HepG2 (cell line): ENCODE results near the gene DNAAF1. TPM values are rescaled to one million over a fixed set of nuclear protein-coding genes. Genes with fewer than 3 reads are reported as not detected.
A peak's percentile ranks its signal among the peaks of the same experiment; 100 is the strongest.

Experiments
- ARNT2 ChIP-seq: sonication (generic); formaldehyde crosslinking; IDR thresholded peaks from 2 replicates; pipeline ENCODE4 v1.8.0; 2022; ENCODE audit warnings: mild to moderate bottlenecking, low read depth, missing genetic modification reagents, moderate library complexity
- BRD4 ChIP-seq: sonication (generic); formaldehyde crosslinking; IDR thresholded peaks from 2 replicates; pipeline ENCODE4 v1.4.0; 2020; ENCODE audit warnings: missing genetic modification reagents
- GABPA ChIP-seq, 2 experiments: IDR thresholded peaks; 2 replicates each; pipeline ENCODE4 v1.6.1; 2011 to 2016; ENCODE audit warnings: low read depth in 2 of 2, low read length in 1 of 2, missing biosample characterization in 1 of 2, missing genetic modification characterization in 1 of 2
- GMEB1 ChIP-seq: sonication (generic); formaldehyde crosslinking; IDR thresholded peaks from 2 replicates; pipeline ENCODE4 v1.5.1; 2020; ENCODE audit warnings: missing genetic modification reagents, mild to moderate bottlenecking, borderline replicate concordance
- HBP1 ChIP-seq: IDR thresholded peaks from 2 replicates; pipeline ENCODE4 v1.6.1; 2016; ENCODE audit warnings: low read depth, control low read depth
- HCFC1 ChIP-seq: fragments of 150-350 bp; IDR thresholded peaks from 2 replicates; pipeline ENCODE4 v1.6.1; 2014; ENCODE audit warnings: low read depth, low read length
- ISL2 ChIP-seq: sonication (generic); formaldehyde crosslinking; IDR thresholded peaks from 2 replicates; pipeline ENCODE4 v1.5.0; 2020; ENCODE audit warnings: missing genetic modification reagents
- MED1 ChIP-seq: sonication (generic); formaldehyde crosslinking; IDR thresholded peaks from 2 replicates; pipeline ENCODE4 v1.4.0; 2020; ENCODE audit warnings: missing genetic modification reagents
- MIER3 ChIP-seq: IDR thresholded peaks from 2 replicates; pipeline ENCODE4 v1.6.1; 2016; ENCODE audit warnings: missing compliant biosample characterization, borderline replicate concordance
- MTA3 ChIP-seq: sonication (generic); formaldehyde crosslinking; IDR thresholded peaks from 2 replicates; pipeline ENCODE4 v1.4.0; 2020; ENCODE audit warnings: missing genetic modification reagents
- NFIB ChIP-seq: sonication (generic); formaldehyde crosslinking; IDR thresholded peaks from 2 replicates; pipeline ENCODE4 v1.9.0; 2021; ENCODE audit warnings: missing genetic modification reagents, mild to moderate bottlenecking, borderline replicate concordance
- RFX3 ChIP-seq: IDR thresholded peaks from 2 replicates; pipeline ENCODE4 v1.6.1; 2016; ENCODE audit warnings: missing biosample characterization, missing genetic modification reagents
- RFXANK ChIP-seq: IDR thresholded peaks from 2 replicates; pipeline ENCODE4 v1.6.1; 2016
- SKIL ChIP-seq: sonication (generic); formaldehyde crosslinking; IDR thresholded peaks from 2 replicates; pipeline ENCODE4 v1.8.0; 2022; ENCODE audit warnings: missing genetic modification reagents, mild to moderate bottlenecking, moderate library complexity, borderline replicate concordance
- SNAPC5 ChIP-seq: sonication (generic); formaldehyde crosslinking; IDR thresholded peaks from 2 replicates; pipeline ENCODE4 v1.8.1; 2023; ENCODE audit warnings: mild to moderate bottlenecking, missing genetic modification reagents, borderline replicate concordance
- SUZ12 ChIP-seq: fragments of 150-350 bp; IDR thresholded peaks from 2 replicates; pipeline ENCODE4 v1.6.1; 2014; ENCODE audit warnings: low read depth, low read length
- TEF ChIP-seq: sonication (generic); formaldehyde crosslinking; IDR thresholded peaks from 2 replicates; pipeline ENCODE4 v1.5.0; 2020; ENCODE audit warnings: missing genetic modification reagents
- THAP11 ChIP-seq: IDR thresholded peaks from 2 replicates; pipeline ENCODE4 v1.6.1; 2016; ENCODE audit warnings: missing biosample characterization, missing genetic modification reagents
- TMF1 ChIP-seq: sonication (generic); formaldehyde crosslinking; IDR thresholded peaks from 2 replicates; pipeline ENCODE4 v1.8.1; 2022; ENCODE audit warnings: low read depth, missing genetic modification reagents
- ZBTB33 ChIP-seq: sonication (generic); formaldehyde crosslinking; IDR thresholded peaks from 2 replicates; pipeline ENCODE4 v1.4.0; 2020; ENCODE audit warnings: missing genetic modification reagents
- ZMAT3 ChIP-seq: sonication (generic); formaldehyde crosslinking; conservative IDR thresholded peaks from 2 replicates; pipeline ENCODE4 v1.7.0; 2021; ENCODE audit warnings: missing genetic modification reagents
- ZNF331 ChIP-seq: sonication (generic); formaldehyde crosslinking; IDR thresholded peaks from 2 replicates; pipeline ENCODE4 v1.4.0; 2020; ENCODE audit warnings: missing genetic modification reagents
- ZNF337 ChIP-seq: sonication (generic); formaldehyde crosslinking; IDR thresholded peaks from 2 replicates; pipeline ENCODE4 v1.5.1; 2020; ENCODE audit warnings: missing genetic modification reagents, low read depth, mild to moderate bottlenecking, borderline replicate concordance
- ZNF841 ChIP-seq: sonication (generic); formaldehyde crosslinking; IDR thresholded peaks from 2 replicates; pipeline ENCODE4 v1.8.1; 2023; ENCODE audit warnings: missing genetic modification reagents, borderline replicate concordance
- polyA plus RNA-seq, 8 experiments: library from polyadenylated mRNA; depleted of rRNA in 3 of 8; stranded (reverse) in 7 of 8; unstranded in 1 of 8; fragments of >200 nt; fragmentation: Illumina TruSeq in 4 of 8; extraction: Trizol in 4 of 8; gene quantifications; 2 replicates each; pipeline versions ENCODE4 v1.2.1 to v1.2.3, GENCODE V29; 2011 to 2016; ENCODE audit warnings: low read depth in 4 of 8, missing spikeins in 1 of 8, mixed read lengths in 1 of 8; ENCODE audit not compliant: insufficient read depth in 1 of 8
- total RNA-seq, 5 experiments: library from RNA; depleted of rRNA; stranded (reverse); fragments of >200 nt; fragmentation: Illumina TruSeq; extraction: Trizol; gene quantifications; 2 replicates each; pipeline ENCODE4 v1.2.3, GENCODE V29; 2016; ENCODE audit warnings: low read depth in 1 of 5

DNAAF1 gene
- total and polyA plus RNA-seq, 2 of the 13 experiments (the other 11 are each of a cell fraction or from before 2014, with no cell fraction given), result 0.04 TPM; not detected in 1

- TF ChIP-seq ZBTB33 (CRISPR knock-in tag) (peak; percentile 59; the same call in 1 of the 2 replicates), HBP1 (CRISPR knock-in tag) (no peak), ISL2 (CRISPR knock-in tag) (peak; percentile 27; the same call in 1 of the 2 replicates), MED1 (CRISPR knock-in tag) (no peak), ZNF331 (CRISPR knock-in tag) (0 out of 2 replicates have a peak, but pooled peaks have one; percentile 38), MIER3 (CRISPR knock-in tag) (no peak), ZNF337 (CRISPR knock-in tag) (no peak), THAP11 (CRISPR knock-in tag) (no peak), RFX3 (CRISPR knock-in tag) (no peak), SNAPC5 (CRISPR knock-in tag) (no peak), GABPA (IDR thresholded peaks at IDR 0.05; ENCODE audit: low read depth, low read length) (no peak), GABPA (CRISPR knock-in tag; IDR thresholded peaks at IDR 0.05; ENCODE audit: low read depth) (no peak), TEF (CRISPR knock-in tag) (no peak), ZMAT3 (CRISPR knock-in tag) (no peak), RFXANK (CRISPR knock-in tag) (no peak), BRD4 (CRISPR knock-in tag) (0 out of 2 replicates have a peak, but pooled peaks have one; percentile 43), ZNF841 (CRISPR knock-in tag) (no peak), HCFC1 (no peak), TMF1 (no peak), NFIB (CRISPR knock-in tag) (no peak), ARNT2 (CRISPR knock-in tag) (no peak), SKIL (peak; percentile 38; the same call in 1 of the 2 replicates), MTA3 (CRISPR knock-in tag) (no peak), SUZ12 (no peak), GMEB1 (peak; percentile 58; the same call in 1 of the 2 replicates)
These were observed 3.9 kb upstream of the DNAAF1 start (continued) for GRCh38 chr16:84141143-84141670.
